Naive thymus-derived CD4-positive, alpha-beta T cell (primary cell): ENCODE measurements around the gene CAMK1D. TPM values are rescaled to one million over a fixed set of nuclear protein-coding genes. Genes with fewer than 3 reads are reported as not detected.
"Not testable (repeated sequence)": the region's sequence is repeated elsewhere in the genome, so short reads cannot be mapped to it uniquely, and the experiment has no call there.

Source experiments
- ATAC-seq: fragments of 150-1000 bp; cut with Tn5 transposase; 2 replicates; pipeline ENCODE4 v1.10.0; 2021; ENCODE audit warnings: mild to moderate bottlenecking, moderate library complexity
- CTCF ChIA-PET: fragments of 350-600 bp; sonication (Branson Sonifier 250); formaldehyde crosslinking; loops from one replicate; lab custom pipeline; 2021; ENCODE audit warnings: antibody characterized with exemption; lab: Charles Lee
- POLR2A ChIA-PET: fragments of 350-600 bp; sonication (Branson Sonifier 250); formaldehyde crosslinking; loops from one replicate; lab custom pipeline; 2021; ENCODE audit warnings: antibody characterized with exemption, inconsistent platforms; lab: Charles Lee
- DNase-seq, 9 donors: peaks; one replicate each; pipeline versions ENCODE4 v3.0.0 to v3.0.0-alpha.2; 2020 to 2022; ENCODE audit warnings: mixed read lengths in 1 of 9
- H3K27ac ChIP-seq: one replicate; pipeline ENCODE4 v1.7.0; 2013; ENCODE audit warnings: mild to moderate bottlenecking, low read depth, low read length, moderate library complexity
- H3K27me3 ChIP-seq, 2 donors: one replicate each; pipeline ENCODE4 v1.7.0; 2013; ENCODE audit warnings: low read length in 2 of 2, mild to moderate bottlenecking in 2 of 2, moderate library complexity in 2 of 2; ENCODE audit not compliant: control insufficient read depth in 2 of 2, insufficient read depth in 2 of 2
- H3K36me3 ChIP-seq, 3 experiments: 1 replicate in 2 of 3; 2 replicates in 1 of 3; pipeline ENCODE4 v1.7.0; 2013; ENCODE audit warnings: low read length in 3 of 3, mild to moderate bottlenecking in 3 of 3, moderate library complexity in 1 of 3; ENCODE audit not compliant: insufficient read depth in 3 of 3, control insufficient read depth in 2 of 3
- H3K4me1 ChIP-seq, 2 donors: one replicate each; pipeline ENCODE4 v1.7.0; 2013; ENCODE audit warnings: low read length in 2 of 2, mild to moderate bottlenecking in 2 of 2, moderate library complexity in 1 of 2; ENCODE audit not compliant: control insufficient read depth in 2 of 2, insufficient read depth in 2 of 2
- H3K4me3 ChIP-seq: 2 replicates; pipeline ENCODE4 v1.7.0; 2013; ENCODE audit warnings: mild to moderate bottlenecking, low read length
- H3K9me3 ChIP-seq, 3 experiments: 1 replicate in 2 of 3; 2 replicates in 1 of 3; pipeline ENCODE4 v1.7.0; 2013; ENCODE audit warnings: low read length in 3 of 3; ENCODE audit not compliant: control insufficient read depth in 2 of 3
- H3K27ac Mint-ChIP-seq, 9 donors: one replicate each; pipeline ENCODE4 v1.8.0; 2020 to 2022; ENCODE audit warnings: mixed read lengths in 9 of 9, mild to moderate bottlenecking in 8 of 9, moderate library complexity in 5 of 9, inconsistent platforms in 2 of 9
- H3K27me3 Mint-ChIP-seq, 5 donors: one replicate each; pipeline ENCODE4 v1.8.0; 2021 to 2022; ENCODE audit warnings: mixed read lengths in 5 of 5, mild to moderate bottlenecking in 1 of 5
- H3K36me3 Mint-ChIP-seq, 5 donors: one replicate each; pipeline ENCODE4 v1.8.0; 2020 to 2022; ENCODE audit warnings: mixed read lengths in 5 of 5, mild to moderate bottlenecking in 3 of 5, inconsistent platforms in 1 of 5
- H3K4me1 Mint-ChIP-seq, 7 donors: one replicate each; pipeline ENCODE4 v1.8.0; 2020 to 2022; ENCODE audit warnings: mixed read lengths in 7 of 7, mild to moderate bottlenecking in 3 of 7, inconsistent platforms in 1 of 7
- H3K4me3 Mint-ChIP-seq, 10 donors: one replicate each; pipeline ENCODE4 v1.8.0; 2020 to 2022; ENCODE audit warnings: mild to moderate bottlenecking in 10 of 10, mixed read lengths in 10 of 10, moderate library complexity in 6 of 10, inconsistent platforms in 2 of 10
- H3K9me3 Mint-ChIP-seq, 11 donors: one replicate each; pipeline ENCODE4 v1.8.0; 2020 to 2022; ENCODE audit warnings: mixed read lengths in 11 of 11, mild to moderate bottlenecking in 4 of 11, inconsistent platforms in 1 of 11, moderate library complexity in 1 of 11
- intact Hi-C, 2 donors: fragments of 100-400 bp; cut with micrococcal nuclease; formaldehyde crosslinking; loops; one replicate each; pipeline ENCODE4 v1.15.1; 2023
- polyA plus RNA-seq, 2 donors: library from polyadenylated mRNA; unstranded; fragments of 300-500 nt; fragmentation: Illumina TruSeq; gene quantifications; one replicate each; pipeline ENCODE4 v1.2.3, GENCODE V29; 2021
- total RNA-seq, 6 experiments: library from RNA in 5 of 6; stranded (reverse) in 5 of 6; gene quantifications; 1 replicate in 5 of 6; 2 replicates in 1 of 6; pipeline ENCODE4 v1.2.3 and lab custom pipeline; 2021 to 2026

Gene CAMK1D
- total and polyA plus RNA-seq, 7 experiments from 2014 or later = 12.5 to 43.2 (median 18.6) TPM

DNA sequence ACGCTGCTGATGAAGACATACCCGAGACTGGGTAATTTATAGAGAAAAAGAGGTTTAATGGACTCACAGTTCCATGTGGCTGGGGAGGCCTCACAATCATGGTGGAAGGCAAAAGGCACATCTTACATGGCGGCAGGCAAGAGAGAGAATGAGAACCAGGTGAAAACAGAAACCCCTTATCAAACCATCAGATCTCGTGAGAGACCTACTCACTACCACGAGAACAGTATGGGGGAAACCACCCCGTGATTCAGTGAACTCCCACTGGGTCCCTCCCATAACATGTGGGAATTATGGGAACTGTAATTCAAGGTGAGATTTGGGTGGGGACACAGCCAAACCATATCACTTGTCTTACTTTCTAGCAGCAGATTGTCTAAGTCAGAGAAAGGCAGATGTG, 90.4 kb downstream of the CAMK1D start:
- H3K9me3 ChIP-seq, H3K36me3 ChIP-seq, POLR2A ChIA-PET, H3K4me3 Mint-ChIP-seq, H3K27ac ChIP-seq, ATAC-seq, CTCF ChIA-PET, H3K4me3 ChIP-seq, H3K4me1 ChIP-seq, H3K27me3 ChIP-seq, DNase-seq: not testable (repeated sequence)
- Mint-ChIP-seq H3K9me3 (peaks cover 3 to 28% (median 10%) of the 10 kb centered on the region in 11 donors), H3K4me1 (peaks cover 0 to 28% (median 20%) of the 10 kb centered on the region in 7 donors), H3K27ac (peak overlapping the region in 1 of 9 donors; percentile 72), H3K27me3 (peaks cover 0 to 16% (median 0%) of the 10 kb centered on the region in 5 donors), H3K36me3 (peaks cover 12 to 45% (median 38%) of the 10 kb centered on the region in 5 donors)
- intact Hi-C loops = loop anchor here in 1 of 2 donors (10.0 kb wide), 1 partner anchor 755 kb away; no protein-coding TSS in a partner anchor

DNA sequence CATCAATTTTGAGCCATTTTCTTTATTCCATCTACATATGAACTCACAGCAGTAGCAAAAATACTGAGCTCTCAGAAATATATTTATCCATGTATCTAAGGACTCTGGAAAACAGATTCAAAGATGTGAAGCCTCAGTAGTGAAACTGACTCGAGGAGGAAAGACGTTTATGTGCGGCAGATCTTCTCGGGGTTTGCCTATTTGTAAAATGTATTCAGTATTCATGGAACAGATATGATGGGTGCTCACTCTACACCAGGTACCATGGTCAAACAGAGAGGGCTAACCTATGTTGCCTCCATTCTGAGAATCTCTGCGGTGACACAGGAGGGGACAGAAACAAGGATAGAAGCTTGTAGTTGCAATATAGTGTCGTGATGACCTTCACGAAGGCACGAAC, 93.7 kb downstream of the CAMK1D start:
- intact Hi-C loops = loop anchor here in 1 of 2 donors (10.0 kb wide), 1 partner anchor 758 kb away; no protein-coding TSS in a partner anchor
- ChIA-PET POLR2A (no interaction called here), CTCF (interaction anchor here (0.6 kb wide), 1 partner anchor 124 kb away, joined by 3 read pairs; no protein-coding TSS in a partner anchor)
- Histone ChIP-seq H3K4me1 (no peaks in the 10 kb centered on the region), H3K27ac (no peak overlapping the region), H3K27me3 (no peaks in the 10 kb centered on the region), H3K36me3 (no peaks in the 10 kb centered on the region), H3K9me3 (no peaks in the 10 kb centered on the region), H3K4me3 (no peak overlapping the region)
- H3K36me3 Mint-ChIP-seq = peaks cover 12 to 29% (median 26%) of the 10 kb centered on the region in 5 donors
- H3K4me1 Mint-ChIP-seq = peaks cover 6 to 51% (median 40%) of the 10 kb centered on the region in 7 donors
- DNase-seq = no peak
- no peak for ATAC-seq
- peaks cover 3 to 22% (median 10%) of the 10 kb centered on the region in 11 donors for H3K9me3 Mint-ChIP-seq
- H3K27ac Mint-ChIP-seq = peak overlapping the region in 3 of 9 donors; percentile 26 to 57 (median 36)
- peaks cover 0 to 22% (median 0%) of the 10 kb centered on the region in 5 donors for H3K27me3 Mint-ChIP-seq
- H3K4me3 Mint-ChIP-seq = no peak overlapping the region

DNA sequence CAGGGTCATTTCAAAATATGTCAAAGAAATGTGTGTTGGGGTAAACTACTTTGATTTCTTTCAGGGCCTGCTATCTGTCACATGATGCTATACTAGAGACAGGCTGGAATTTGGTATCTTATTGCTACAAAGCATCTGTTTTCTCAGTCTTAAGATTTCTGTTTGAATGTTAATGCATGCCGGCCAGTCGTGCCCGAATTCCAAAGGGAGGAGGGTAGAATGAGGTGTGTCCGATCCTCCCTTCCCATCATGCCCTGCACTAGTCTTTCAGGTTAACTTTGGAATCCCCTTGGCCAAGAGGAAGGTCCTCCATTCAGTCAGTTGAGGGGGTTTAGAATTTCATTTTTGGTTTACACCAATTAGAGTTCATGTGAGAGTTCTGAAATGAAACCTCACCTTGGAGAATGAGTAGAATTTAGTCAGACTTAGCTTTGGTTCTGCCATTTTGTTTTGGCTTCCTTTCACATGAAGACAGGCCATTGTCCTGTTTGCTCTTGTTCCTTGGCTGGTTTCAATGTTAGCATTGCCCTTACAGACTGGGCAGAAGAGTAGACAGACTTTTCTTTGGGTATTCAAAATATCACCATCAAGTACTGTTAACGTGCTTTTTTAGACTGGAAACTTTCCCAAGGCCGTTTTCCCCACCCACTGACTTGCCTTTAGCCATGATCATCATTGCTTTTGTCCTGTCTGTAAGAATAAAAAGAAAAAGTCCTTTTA, 95.8 kb downstream of the CAMK1D start:
- H3K4me1 ChIP-seq = peaks cover 9 to 10% of the 10 kb centered on the region in 2 donors
- H3K27ac ChIP-seq = no peak overlapping the region
- H3K4me3 ChIP-seq = no peak overlapping the region
- H3K4me1 Mint-ChIP-seq = peaks cover 17 to 59% (median 51%) of the 10 kb centered on the region in 7 donors
- DNase-seq (no peak), ATAC-seq (no peak)
- ChIA-PET CTCF (no interaction called here), POLR2A (no interaction called here)
- peaks cover 0 to 35% (median 0%) of the 10 kb centered on the region in 5 donors for H3K27me3 Mint-ChIP-seq
- peak overlapping the region in 6 of 9 donors; percentile 3 to 80 (median 47) for H3K27ac Mint-ChIP-seq
- no peak overlapping the region for H3K4me3 Mint-ChIP-seq
- H3K36me3 ChIP-seq = no peaks in the 10 kb centered on the region
- peaks cover 0 to 8% (median 0%) of the 10 kb centered on the region in 11 donors for H3K9me3 Mint-ChIP-seq
- peaks cover 3 to 11% (median 8%) of the 10 kb centered on the region in 5 donors for H3K36me3 Mint-ChIP-seq
- H3K9me3 ChIP-seq = no peaks in the 10 kb centered on the region
- intact Hi-C loops = loop anchor here (5.0 to 10.0 kb wide), 6 partner anchors 102 to 760 kb away; no protein-coding TSS in a partner anchor
- H3K27me3 ChIP-seq = no peaks in the 10 kb centered on the region

DNA sequence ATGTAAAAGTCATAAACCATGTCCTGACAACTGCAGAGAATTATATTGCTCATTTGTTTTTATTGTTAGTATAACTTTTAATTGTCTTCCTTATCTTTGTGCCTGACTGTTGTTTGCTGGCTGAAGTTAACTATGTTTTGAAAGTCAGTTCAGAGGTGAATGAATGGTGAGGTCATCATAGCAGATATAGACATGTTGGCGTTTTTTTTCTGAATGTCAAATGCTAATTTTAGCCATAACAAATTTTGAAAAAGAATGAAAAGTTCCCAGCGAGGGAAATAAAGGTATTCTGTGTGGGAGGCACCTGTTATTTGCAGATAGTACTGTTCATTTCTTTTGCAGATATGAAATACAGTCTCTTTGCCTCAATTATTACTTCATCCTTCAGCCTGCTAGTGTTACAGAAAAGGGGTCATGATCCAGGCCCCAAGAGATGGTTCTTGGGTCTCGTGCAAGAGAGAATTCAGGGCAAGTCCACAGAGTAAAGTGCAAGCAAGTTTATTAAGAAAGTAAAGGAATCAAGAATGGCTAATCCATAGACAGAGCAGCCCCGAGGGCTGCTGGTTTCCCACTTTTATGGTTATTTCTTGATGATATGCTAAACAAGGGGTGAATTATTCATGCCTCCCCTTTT, 96.5 kb downstream of the CAMK1D start:
- Mint-ChIP-seq H3K27ac (peak overlapping the region in 7 of 9 donors; percentile 5 to 75 (median 41)), H3K4me1 (peaks cover 17 to 65% (median 51%) of the 10 kb centered on the region in 7 donors), H3K9me3 (peaks cover 0 to 8% (median 0%) of the 10 kb centered on the region in 11 donors), H3K27me3 (peaks cover 0 to 40% (median 0%) of the 10 kb centered on the region in 5 donors), H3K4me3 (peak overlapping the region in 1 of 10 donors; percentile 7), H3K36me3 (peaks cover 3 to 11% (median 8%) of the 10 kb centered on the region in 5 donors)
- Histone ChIP-seq H3K4me1 (peaks cover 9 to 15% of the 10 kb centered on the region in 2 donors), H3K4me3 (no peak overlapping the region), H3K27ac (no peak overlapping the region), H3K9me3 (no peaks in the 10 kb centered on the region), H3K36me3 (no peaks in the 10 kb centered on the region), H3K27me3 (no peaks in the 10 kb centered on the region)
- intact Hi-C loops = loop anchor here (5.0 to 10.0 kb wide), 6 partner anchors 101 to 761 kb away; no protein-coding TSS in a partner anchor
- ChIA-PET CTCF (no interaction called here), POLR2A (no interaction called here)
- DNase-seq (no peak), ATAC-seq (no peak)

DNA sequence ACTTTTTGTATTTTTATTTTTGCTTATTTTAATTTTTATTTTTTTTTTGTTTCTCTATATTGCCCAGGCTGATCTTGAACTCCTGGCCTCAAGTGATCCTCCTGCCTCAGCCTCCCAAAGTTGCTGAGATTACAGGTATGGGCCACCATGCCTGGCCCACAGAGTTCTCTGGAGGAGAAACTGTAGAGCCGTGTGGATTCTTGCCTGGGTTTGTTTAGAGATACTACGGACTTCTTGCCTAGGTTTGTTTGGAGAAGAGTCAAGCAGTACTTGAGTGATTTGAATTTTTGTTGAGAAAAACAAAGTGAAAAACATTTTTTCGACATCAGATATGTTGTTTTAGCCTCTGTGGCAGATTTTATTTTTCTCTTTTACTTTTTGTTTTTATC, 99.0 kb downstream of the CAMK1D start:
- intact Hi-C loops = loop anchor here (1.0 to 10.0 kb wide), 12 partner anchors 30 to 764 kb away; partner anchors contain the start of genes CAMK1D (in 2 of the 2) and DHTKD1 (in 1 of the 2)
- ChIA-PET POLR2A (no interaction called here), CTCF (no interaction called here)
- Mint-ChIP-seq H3K4me3 (peak overlapping the region; percentile 65 to 80 (median 70)), H3K27ac (peak overlapping the region; percentile 89 to 97 (median 93)), H3K36me3 (peaks cover under 1 to 10% (median 4%) of the 10 kb centered on the region in 5 donors), H3K4me1 (peaks cover 17 to 69% (median 50%) of the 10 kb centered on the region in 7 donors), H3K9me3 (peaks cover 0 to 1% (median 0%) of the 10 kb centered on the region in 11 donors), H3K27me3 (peaks cover 0 to 42% (median 0%) of the 10 kb centered on the region in 5 donors)
- Histone ChIP-seq H3K9me3 (no peaks in the 10 kb centered on the region), H3K4me3 (no peak overlapping the region), H3K27me3 (no peaks in the 10 kb centered on the region), H3K36me3 (no peaks in the 10 kb centered on the region), H3K4me1 (peaks cover 9 to 15% of the 10 kb centered on the region in 2 donors), H3K27ac (peak overlapping the region; percentile 30)
- peak; percentile 1 for ATAC-seq
- peak in 1 of 9 donors; percentile 12 for DNase-seq

DNA sequence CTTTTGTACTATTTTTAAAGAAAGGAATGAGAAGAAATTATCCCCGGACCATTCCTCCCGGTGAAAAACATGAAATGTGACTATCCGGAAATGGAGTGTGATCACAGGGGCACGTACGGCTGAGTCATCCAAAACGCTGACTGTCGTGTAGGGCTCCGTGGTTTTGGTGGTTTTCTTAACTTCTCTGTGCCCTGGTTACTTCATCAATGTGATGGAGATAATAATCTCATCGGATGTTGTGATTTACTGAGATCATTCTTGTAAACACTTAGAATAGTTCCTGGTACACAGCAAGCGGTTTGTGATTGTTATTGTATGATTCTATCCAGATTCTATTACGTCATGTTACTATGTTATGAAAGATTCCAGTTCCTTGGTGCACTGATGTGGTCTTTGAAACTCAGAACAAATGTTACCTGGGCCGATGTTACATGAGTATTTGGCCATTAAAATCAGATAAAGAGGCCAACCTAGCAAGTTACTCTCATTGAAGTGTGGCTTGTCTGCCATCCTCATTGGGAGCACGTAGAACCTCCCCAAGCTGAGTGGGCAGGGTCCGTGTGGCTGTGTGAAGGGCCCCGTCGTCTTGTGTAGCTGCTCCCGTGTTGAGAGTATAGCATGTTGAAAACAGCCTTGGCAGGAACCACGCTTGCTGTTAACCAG, 99.5 kb downstream of the CAMK1D start:
- peak; percentile 95 for ATAC-seq

More for the DNA sequence above, 99.5 kb downstream of the CAMK1D start:
- Histone ChIP-seq H3K27ac (no peak overlapping the region), H3K36me3 (no peaks in the 10 kb centered on the region), H3K9me3 (no peaks in the 10 kb centered on the region), H3K4me3 (peak overlapping the region; percentile 5), H3K27me3 (no peaks in the 10 kb centered on the region), H3K4me1 (peaks cover 9 to 15% of the 10 kb centered on the region in 2 donors)
- peak; percentile 33 to 90 (median 82) for DNase-seq
- Mint-ChIP-seq H3K4me3 (peak overlapping the region; percentile 65 to 80 (median 70)), H3K9me3 (no peaks in the 10 kb centered on the region), H3K4me1 (peaks cover 17 to 69% (median 50%) of the 10 kb centered on the region in 7 donors), H3K36me3 (peaks cover 0 to 10% (median 4%) of the 10 kb centered on the region in 5 donors), H3K27me3 (peaks cover 0 to 45% (median 0%) of the 10 kb centered on the region in 5 donors), H3K27ac (peak overlapping the region; percentile 89 to 97 (median 93))
- intact Hi-C loops = loop anchor here (1.0 to 10.0 kb wide), 14 partner anchors 30 to 764 kb away; partner anchors contain the start of genes CAMK1D (in 2 of the 2) and DHTKD1 (in 1 of the 2)
- ChIA-PET CTCF (interaction anchor here (0.8 kb wide), 1 partner anchor 207 kb away, joined by 3 read pairs; no protein-coding TSS in a partner anchor), POLR2A (interaction anchor here (1.2 kb wide), 1 partner anchor 94 kb away, joined by 3 read pairs; no protein-coding TSS in a partner anchor)
